ENCODE results near the gene NBAS. TPM values are rescaled to one million over a fixed set of nuclear protein-coding genes. Genes with fewer than 3 reads are reported as not detected.
"Not testable (repeated sequence)": the region's sequence is repeated elsewhere in the genome, so short reads cannot be mapped to it uniquely, and the experiment has no call there.

Gene NBAS
- total RNA-seq, 4 donors from 2014 or later = 22.8 to 32.0 (median 23.7) TPM

DNA sequence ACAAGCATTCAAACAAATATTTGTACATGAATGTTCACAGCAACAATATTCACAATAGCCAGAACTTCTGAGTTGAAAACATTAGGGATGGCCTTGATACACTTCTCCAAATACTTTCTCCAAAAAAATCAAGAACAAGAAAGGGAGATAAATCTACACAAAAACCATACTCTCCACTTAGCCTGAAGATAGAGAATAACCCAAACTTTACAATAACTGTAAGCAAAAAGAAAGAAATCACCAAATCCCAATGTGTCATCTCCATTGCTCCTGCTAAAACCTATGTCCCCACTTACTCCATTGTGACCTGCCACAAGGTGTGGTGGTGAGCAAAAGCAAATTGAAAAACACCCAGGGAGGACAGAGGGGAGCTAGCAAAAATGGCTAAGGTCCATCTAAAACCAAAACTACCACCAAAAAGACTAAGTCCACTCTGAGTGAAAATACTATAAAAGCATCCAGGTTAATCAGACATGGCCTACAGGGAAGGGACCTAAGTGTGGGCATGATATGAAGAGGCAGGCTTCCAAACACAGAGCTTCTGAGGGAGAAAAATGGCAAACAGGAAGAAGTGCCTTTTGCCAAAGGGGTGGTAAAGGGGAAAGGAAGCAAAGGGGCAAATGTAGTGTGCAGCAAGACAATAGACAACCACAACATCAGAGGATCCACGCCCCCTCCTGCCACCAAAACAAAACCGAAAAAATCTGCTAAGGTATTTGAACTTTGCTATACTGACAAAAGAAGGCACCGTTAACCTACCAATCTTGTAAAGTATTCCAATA is 56.1 kb downstream of the NBAS start:
- 93 to 95% methylated on average over 3 of the region's 3 CpGs for WGBS, 2 donors
- Histone ChIP-seq H3K4me3 (no peak overlapping the region), H3K27ac (no peak overlapping the region), H3K4me1 (no peaks in the 10 kb centered on the region), H3K27me3 (no peaks in the 10 kb centered on the region), H3K36me3 (peaks cover 0 to 71% (median 7%) of the 10 kb centered on the region in 3 donors), H3K9me3 (no peaks in the 10 kb centered on the region)
- no peak for TF ChIP-seq POLR2A (IDR thresholded peaks at IDR 0.05)
- TF ChIP-seq, protein P1, sequence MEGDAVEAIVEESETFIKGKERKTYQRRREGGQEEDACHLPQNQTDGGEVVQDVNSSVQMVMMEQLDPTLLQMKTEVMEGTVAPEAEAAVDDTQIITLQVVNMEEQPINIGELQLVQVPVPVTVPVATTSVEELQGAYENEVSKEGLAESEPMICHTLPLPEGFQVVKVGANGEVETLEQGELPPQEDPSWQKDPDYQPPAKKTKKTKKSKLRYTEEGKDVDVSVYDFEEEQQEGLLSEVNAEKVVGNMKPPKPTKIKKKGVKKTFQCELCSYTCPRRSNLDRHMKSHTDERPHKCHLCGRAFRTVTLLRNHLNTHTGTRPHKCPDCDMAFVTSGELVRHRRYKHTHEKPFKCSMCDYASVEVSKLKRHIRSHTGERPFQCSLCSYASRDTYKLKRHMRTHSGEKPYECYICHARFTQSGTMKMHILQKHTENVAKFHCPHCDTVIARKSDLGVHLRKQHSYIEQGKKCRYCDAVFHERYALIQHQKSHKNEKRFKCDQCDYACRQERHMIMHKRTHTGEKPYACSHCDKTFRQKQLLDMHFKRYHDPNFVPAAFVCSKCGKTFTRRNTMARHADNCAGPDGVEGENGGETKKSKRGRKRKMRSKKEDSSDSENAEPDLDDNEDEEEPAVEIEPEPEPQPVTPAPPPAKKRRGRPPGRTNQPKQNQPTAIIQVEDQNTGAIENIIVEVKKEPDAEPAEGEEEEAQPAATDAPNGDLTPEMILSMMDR (IDR thresholded peaks at IDR 0.05) = no peak
- no peak for DNase-seq
- intact Hi-C loops (cut with DNase I) = no loop called here

DNA sequence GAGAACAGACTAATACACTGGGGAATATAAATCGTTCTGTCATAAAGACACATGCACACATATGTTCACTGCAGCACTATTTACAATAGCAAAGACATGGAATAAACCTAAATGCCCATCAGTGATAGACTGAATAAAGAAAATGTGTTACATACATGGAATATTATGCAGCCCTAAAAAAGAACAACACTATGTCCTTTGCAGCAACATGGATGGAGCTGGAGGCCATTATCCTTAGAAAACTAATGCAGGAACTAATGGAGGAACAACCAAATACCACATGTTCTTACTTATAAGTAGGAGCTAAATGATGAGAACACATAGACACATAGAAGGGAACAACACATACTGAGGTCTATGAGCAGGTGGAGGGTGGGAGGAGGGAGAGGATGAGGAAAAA is 61.9 kb downstream of the NBAS start:
- H3K4me1 ChIP-seq; H3K27me3 ChIP-seq; intact Hi-C loops (cut with DNase I); H3K4me3 ChIP-seq; H3K27ac ChIP-seq; DNase-seq; H3K9me3 ChIP-seq: not testable (repeated sequence)
- 83 to 100% methylated on average over 1 of the region's 1 CpG for WGBS, 2 donors
- peaks cover 0 to 70% (median 0%) of the 10 kb centered on the region in 3 donors for H3K36me3 ChIP-seq

DNA sequence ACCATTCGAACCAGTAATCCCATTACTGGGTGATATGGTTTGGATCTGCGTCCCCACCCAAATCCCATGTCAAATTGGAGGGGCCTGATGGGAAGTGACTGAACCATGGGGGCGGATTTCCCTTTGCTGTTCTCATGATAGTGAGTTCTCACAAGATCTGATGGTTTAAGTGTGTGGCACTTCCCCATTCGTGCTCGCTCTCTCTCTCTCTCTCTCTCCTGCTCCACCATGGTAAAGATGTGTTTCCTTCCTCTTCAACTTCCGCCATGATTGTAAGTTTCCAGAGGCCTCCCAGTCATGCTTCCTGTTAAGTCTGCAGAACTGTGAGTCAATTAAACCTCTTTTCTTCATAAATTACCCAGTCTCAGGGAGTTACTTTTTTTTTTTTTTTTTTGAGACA is 62.6 kb downstream of the NBAS start:
- Histone ChIP-seq H3K4me3 (no peak overlapping the region), H3K36me3 (peaks cover 0 to 66% (median 0%) of the 10 kb centered on the region in 3 donors), H3K4me1 (no peaks in the 10 kb centered on the region), H3K27ac (no peak overlapping the region), H3K9me3 (no peaks in the 10 kb centered on the region), H3K27me3 (no peaks in the 10 kb centered on the region)
- DNase-seq = no peak
- intact Hi-C loops (cut with DNase I) = no loop called here
- 85 to 90% methylated on average over 6 of the region's 6 CpGs for WGBS, 2 donors
- TF ChIP-seq, protein P1 (IDR thresholded peaks at IDR 0.05) = no peak
- no peak for TF ChIP-seq POLR2A (IDR thresholded peaks at IDR 0.05)

DNA sequence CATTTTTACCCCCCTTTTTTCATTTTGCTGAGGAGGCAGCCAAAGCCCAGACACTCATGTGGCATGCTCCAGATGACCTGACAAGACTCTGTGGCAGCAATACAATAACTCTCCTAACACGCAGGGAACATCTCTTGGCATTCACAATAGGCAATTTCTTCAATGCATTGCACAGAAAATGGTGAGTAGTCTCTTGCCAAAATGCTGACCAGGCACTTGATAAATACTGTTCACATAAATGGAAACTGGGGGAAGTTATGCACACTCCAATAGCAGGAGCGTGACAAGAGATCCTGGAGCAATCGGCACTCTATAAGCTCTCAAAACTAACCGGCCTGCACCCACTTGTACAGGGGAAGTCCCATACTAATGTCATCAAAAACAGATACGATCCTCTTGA is 66.3 kb downstream of the NBAS start:
- Histone ChIP-seq H3K9me3 (no peaks in the 10 kb centered on the region), H3K4me3 (no peak overlapping the region), H3K27ac (no peak overlapping the region), H3K27me3 (no peaks in the 10 kb centered on the region), H3K36me3 (peaks cover 0 to 49% (median 0%) of the 10 kb centered on the region in 3 donors), H3K4me1 (no peaks in the 10 kb centered on the region)
- intact Hi-C loops (cut with DNase I) = no loop called here
- WGBS, 2 donors = 53 to 58% methylated on average over 5 of the region's 5 CpGs
- DNase-seq = no peak
- TF ChIP-seq, protein P1 (IDR thresholded peaks at IDR 0.05) = no peak
- no peak for TF ChIP-seq POLR2A (IDR thresholded peaks at IDR 0.05)

DNA sequence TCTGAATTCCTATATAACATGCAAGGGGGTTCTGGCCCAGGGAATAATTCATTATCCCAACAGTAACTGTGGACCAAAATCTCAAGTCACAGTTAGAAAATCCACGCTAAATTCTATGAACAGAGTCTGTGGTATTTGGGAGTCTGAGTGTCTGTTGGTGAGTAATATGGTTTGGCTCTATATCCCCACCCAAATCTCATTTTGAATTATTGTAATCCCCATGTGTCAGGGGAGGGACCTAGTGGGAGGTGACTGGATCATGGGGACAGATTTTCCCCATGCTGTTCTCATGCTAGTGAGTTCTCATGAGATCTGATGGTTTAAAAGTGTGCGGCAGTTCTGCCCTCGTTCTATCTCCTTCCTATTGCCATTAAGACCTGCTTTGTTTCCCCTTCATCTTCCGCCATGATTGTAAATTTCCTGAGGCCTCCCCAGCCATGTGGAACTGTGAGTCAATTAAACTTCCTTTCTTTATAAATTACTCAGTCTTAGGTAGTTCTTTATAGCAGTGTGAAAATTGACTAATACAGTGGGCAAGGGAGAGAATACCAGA is 68.3 kb downstream of the NBAS start:
- H3K27ac ChIP-seq = no peak overlapping the region
- peaks cover 0 to 49% (median 0%) of the 10 kb centered on the region in 3 donors for H3K36me3 ChIP-seq
- TF ChIP-seq, protein P1 (IDR thresholded peaks at IDR 0.05) = no peak
- no peak for TF ChIP-seq POLR2A (IDR thresholded peaks at IDR 0.05)
- WGBS, 2 donors = 84 to 87% methylated on average over 4 of the region's 4 CpGs
- no peaks in the 10 kb centered on the region for H3K27me3 ChIP-seq
- no peaks in the 10 kb centered on the region for H3K4me1 ChIP-seq
- H3K4me3 ChIP-seq = no peak overlapping the region
- intact Hi-C loops (cut with DNase I) = no loop called here
- H3K9me3 ChIP-seq = no peaks in the 10 kb centered on the region
- DNase-seq = no peak

Measured in esophagus squamous epithelium (tissue), 5 donors.